K562 (cell line): ENCODE data around the gene AGPAT1. TPM values are rescaled to one million over a fixed set of nuclear protein-coding genes. Genes with fewer than 3 reads are reported as not detected.

Source experiments
- DMBX1 ChIP-seq: fragments of 250-450 bp; sonication (Bioruptor Pico); IDR thresholded peaks from 2 replicates; pipeline ENCODE4 v1.8.0; 2022; ENCODE audit warnings: inconsistent platforms, mild to moderate bottlenecking, moderate library complexity, borderline replicate concordance
- HMG20A ChIP-seq: fragments of 450-650 bp; formaldehyde crosslinking; conservative IDR thresholded peaks from 2 replicates; pipeline ENCODE4 v1.4.0; 2020; ENCODE audit warnings: mild to moderate bottlenecking, mixed read lengths
- JUND ChIP-seq, 2 experiments: IDR thresholded peaks; 2 replicates in 1 of 2; 3 replicates in 1 of 2; pipeline ENCODE4 v1.6.1; 2011; ENCODE audit warnings: borderline replicate concordance in 2 of 2, low read depth in 2 of 2, low read length in 2 of 2, improper control_type of control experiment in 1 of 2, missing biosample characterization in 1 of 2, missing genetic modification characterization in 1 of 2, missing genetic modification reagents in 1 of 2
- KAT7 ChIP-seq: sonication (generic); formaldehyde crosslinking; IDR thresholded peaks from 2 replicates; pipeline ENCODE4 v1.8.0; 2022; ENCODE audit warnings: missing genetic modification reagents, mild to moderate bottlenecking, borderline replicate concordance
- MTA3 ChIP-seq: fragments of 450-650 bp; formaldehyde crosslinking; IDR thresholded peaks from 2 replicates; pipeline ENCODE4 v1.6.1; 2017; ENCODE audit warnings: mild to moderate bottlenecking, borderline replicate concordance
- MYC ChIP-seq, 2 experiments: fragments of 250-450 bp in 1 of 2; sonication (Bioruptor Pico) in 1 of 2; IDR thresholded peaks; 2 replicates each; pipeline versions ENCODE4 v1.5.1 to v1.6.1; 2012 to 2021; ENCODE audit warnings: low read depth in 2 of 2, borderline replicate concordance in 1 of 2, improper control_type of control experiment in 1 of 2, low read length in 1 of 2, mild to moderate bottlenecking in 1 of 2, moderate library complexity in 1 of 2
- NEUROD1 ChIP-seq: fragments of 150-350 bp; IDR thresholded peaks from 2 replicates; pipeline ENCODE4 v1.6.1; 2014; ENCODE audit warnings: borderline replicate concordance, low read length, low read depth; ENCODE audit not compliant: partially characterized antibody
- NR1H2 ChIP-seq: sonication (generic); formaldehyde crosslinking; IDR thresholded peaks from 2 replicates; pipeline ENCODE4 v1.4.0; 2020; ENCODE audit warnings: mild to moderate bottlenecking, missing genetic modification reagents
- THRAP3 ChIP-seq: fragments of 450-650 bp; IDR thresholded peaks from 2 replicates; pipeline ENCODE4 v1.6.1; 2016; ENCODE audit warnings: mild to moderate bottlenecking, inconsistent platforms, borderline replicate concordance
- ZKSCAN1 ChIP-seq: fragments of 150-350 bp; IDR thresholded peaks from 2 replicates; pipeline ENCODE4 v1.6.1; 2016; ENCODE audit warnings: low read depth, low read length
- ZNF239 ChIP-seq: fragments of 250-450 bp; sonication (Bioruptor Pico); IDR thresholded peaks from 2 replicates; pipeline ENCODE4 v1.4.0; 2020; ENCODE audit warnings: mild to moderate bottlenecking
- polyA plus RNA-seq, 8 experiments: library from polyadenylated mRNA; depleted of rRNA in 4 of 8; stranded (reverse) in 5 of 8; unstranded in 3 of 8; fragments of >200 nt; fragmentation: Nextera tagmentation in 2 of 8; fragmentation: Illumina TruSeq in 1 of 8; extraction: Ambion mirVana in 2 of 8; extraction: Trizol in 1 of 8; gene quantifications; 2 replicates each; pipeline versions ENCODE4 v1.2.1 to v1.2.3, GENCODE V29; 2011 to 2014; ENCODE audit warnings: inconsistent platforms in 1 of 8, missing spikeins in 1 of 8
- total RNA-seq, 7 experiments: library from RNA; depleted of rRNA in 6 of 7; stranded (reverse); fragments of >200 nt in 6 of 7; fragmentation: Illumina TruSeq in 2 of 7; extraction: Trizol in 2 of 7; gene quantifications; 2 replicates each; pipeline versions ENCODE4 v1.2.1 to v1.2.3, GENCODE V29; 2011 to 2021; ENCODE audit warnings: low replicate concordance in 1 of 7
- TF ChIP-seq, protein P1 (sequence below): fragments of 450-650 bp; conservative IDR thresholded peaks from 2 replicates; pipeline ENCODE4 v1.6.1; 2016; ENCODE audit warnings: missing genetic modification characterization, low read depth, mild to moderate bottlenecking, control low read depth, missing compliant biosample characterization
- TF ChIP-seq, protein P2 (sequence below), 2 experiments: fragments of 250-450 bp in 1 of 2; fragments of 450-650 bp in 1 of 2; sonication (Bioruptor Pico) in 1 of 2; IDR thresholded peaks; 2 replicates each; pipeline versions ENCODE4 v1.6.1 to v1.8.0; 2016 to 2021; ENCODE audit warnings: mild to moderate bottlenecking in 2 of 2, moderate library complexity in 2 of 2, missing compliant biosample characterization in 1 of 2, missing genetic modification characterization in 1 of 2
- TF ChIP-seq, protein P3 (sequence below): sonication (generic); formaldehyde crosslinking; IDR thresholded peaks from 2 replicates; pipeline ENCODE4 v1.8.1; 2023; ENCODE audit warnings: mild to moderate bottlenecking, missing genetic modification reagents, moderate library complexity

The AGPAT1 gene
- total and polyA plus RNA-seq, 9 of the 15 experiments (the other 6 are each of a cell fraction or from before 2014, with no cell fraction given): 37.9 to 176 (median 69.4) TPM

DNA sequence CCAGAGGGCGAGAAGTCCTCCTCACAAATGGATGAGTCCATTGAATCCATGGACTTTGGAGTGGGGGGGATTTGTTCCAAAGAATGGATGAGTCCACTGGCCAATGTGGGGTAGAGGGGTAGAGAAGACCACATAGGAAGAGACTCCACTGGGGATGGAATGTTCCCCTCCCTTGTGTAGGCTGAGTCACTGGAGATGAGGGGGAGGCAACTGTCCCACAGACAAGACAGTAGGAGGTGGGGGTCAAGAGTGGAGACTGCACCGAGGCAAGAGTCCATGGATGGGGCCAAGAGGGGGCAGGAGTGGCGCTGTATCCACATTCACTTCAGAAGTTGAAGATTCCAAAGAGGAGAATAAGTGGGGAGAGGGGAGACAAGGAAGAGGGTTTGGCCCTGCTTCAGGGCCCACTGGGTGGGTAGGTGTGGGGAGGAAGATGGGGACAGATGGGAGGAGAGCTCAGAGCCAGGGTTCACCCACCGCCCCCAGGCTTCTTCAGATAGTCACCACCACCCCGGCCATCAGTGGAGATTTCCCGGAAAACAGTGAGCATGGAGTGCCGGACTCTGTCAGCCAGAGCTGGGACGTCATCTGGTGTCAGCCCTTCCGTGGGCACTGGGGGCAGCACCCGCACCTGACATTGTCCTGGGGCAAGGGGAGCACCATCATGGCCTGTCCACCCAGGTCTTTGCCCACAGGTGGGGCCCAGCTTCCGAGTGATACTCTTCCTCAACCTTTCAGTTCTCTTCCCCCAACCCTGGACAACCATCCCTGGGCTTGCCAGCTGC lies 6.9 kb downstream of the AGPAT1 start (continued):
- TF ChIP-seq, protein P1, sequence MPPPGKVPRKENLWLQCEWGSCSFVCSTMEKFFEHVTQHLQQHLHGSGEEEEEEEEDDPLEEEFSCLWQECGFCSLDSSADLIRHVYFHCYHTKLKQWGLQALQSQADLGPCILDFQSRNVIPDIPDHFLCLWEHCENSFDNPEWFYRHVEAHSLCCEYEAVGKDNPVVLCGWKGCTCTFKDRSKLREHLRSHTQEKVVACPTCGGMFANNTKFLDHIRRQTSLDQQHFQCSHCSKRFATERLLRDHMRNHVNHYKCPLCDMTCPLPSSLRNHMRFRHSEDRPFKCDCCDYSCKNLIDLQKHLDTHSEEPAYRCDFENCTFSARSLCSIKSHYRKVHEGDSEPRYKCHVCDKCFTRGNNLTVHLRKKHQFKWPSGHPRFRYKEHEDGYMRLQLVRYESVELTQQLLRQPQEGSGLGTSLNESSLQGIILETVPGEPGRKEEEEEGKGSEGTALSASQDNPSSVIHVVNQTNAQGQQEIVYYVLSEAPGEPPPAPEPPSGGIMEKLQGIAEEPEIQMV (tag): no peak
- TF ChIP-seq NEUROD1 (no peak), MYC (IDR thresholded peaks at IDR 0.05; ENCODE audit: low read depth, low read length) (no peak), MYC (CRISPR knock-in tag; IDR thresholded peaks at IDR 0.05; ENCODE audit: borderline replicate concordance, low read depth) (no peak), THRAP3 (peak; percentile 73; the same call in 1 of the 2 replicates), MTA3 (0 out of 2 replicates have a peak, but pooled peaks have one; percentile 20), DMBX1 (CRISPR knock-in tag) (0 out of 2 replicates have a peak, but pooled peaks have one; percentile 16), KAT7 (no peak), NR1H2 (CRISPR knock-in tag) (peak; percentile 48; the same call in 1 of the 2 replicates), ZKSCAN1 (no peak), JUND (IDR thresholded peaks at IDR 0.05; ENCODE audit: borderline replicate concordance, low read depth, low read length) (peak; percentile 89), JUND (tag; IDR thresholded peaks at IDR 0.05; ENCODE audit: borderline replicate concordance, low read depth, low read length) (peak; percentile 85; the same call in 2 of the 3 replicates), ZNF239 (CRISPR knock-in tag) (no peak), HMG20A (no peak)
- TF ChIP-seq, protein P2, sequence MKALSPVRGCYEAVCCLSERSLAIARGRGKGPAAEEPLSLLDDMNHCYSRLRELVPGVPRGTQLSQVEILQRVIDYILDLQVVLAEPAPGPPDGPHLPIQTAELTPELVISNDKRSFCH (CRISPR knock-in tag; IDR thresholded peaks at IDR 0.05): no peak
- TF ChIP-seq, protein P2 (tag; IDR thresholded peaks at IDR 0.05): no peak
- TF ChIP-seq, protein P3, sequence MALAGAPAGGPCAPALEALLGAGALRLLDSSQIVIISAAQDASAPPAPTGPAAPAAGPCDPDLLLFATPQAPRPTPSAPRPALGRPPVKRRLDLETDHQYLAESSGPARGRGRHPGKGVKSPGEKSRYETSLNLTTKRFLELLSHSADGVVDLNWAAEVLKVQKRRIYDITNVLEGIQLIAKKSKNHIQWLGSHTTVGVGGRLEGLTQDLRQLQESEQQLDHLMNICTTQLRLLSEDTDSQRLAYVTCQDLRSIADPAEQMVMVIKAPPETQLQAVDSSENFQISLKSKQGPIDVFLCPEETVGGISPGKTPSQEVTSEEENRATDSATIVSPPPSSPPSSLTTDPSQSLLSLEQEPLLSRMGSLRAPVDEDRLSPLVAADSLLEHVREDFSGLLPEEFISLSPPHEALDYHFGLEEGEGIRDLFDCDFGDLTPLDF (CRISPR knock-in tag): no peak
